NCI-H1092 treated with DMSO at 0.1 percent for 48 hours (cell line): ENCODE results near the gene RIMS4.
"Not testable (repeated sequence)": the region's sequence is repeated elsewhere in the genome, so short reads cannot be mapped to it uniquely, and the experiment has no call there.

ENCODE experiments used
- DNase-seq: peaks from one replicate; lab custom pipeline; 2025; lab: John Stamatoyannopoulos, UW

Gene RIMS4

DNA sequence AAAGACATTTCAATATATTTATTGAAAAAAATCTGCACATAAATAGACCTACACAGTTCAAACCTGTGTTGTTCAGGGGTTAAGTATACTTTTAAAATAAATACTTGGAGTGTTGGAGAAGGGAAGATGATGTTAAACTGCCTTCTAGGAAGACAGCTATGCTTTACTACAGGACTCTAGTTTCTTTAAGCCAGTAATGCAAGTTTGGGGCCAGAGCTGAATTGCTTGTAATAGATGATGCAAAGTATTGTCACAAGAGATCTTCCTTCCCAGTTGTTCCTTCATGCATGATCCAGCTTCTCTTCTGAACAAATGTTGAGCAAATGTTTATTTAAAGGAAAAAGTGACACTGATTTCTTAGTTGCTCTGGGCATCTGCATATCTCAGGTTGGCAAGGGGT lies 20.2 kb upstream of the RIMS4 start:
- DNase-seq: no peak

DNA sequence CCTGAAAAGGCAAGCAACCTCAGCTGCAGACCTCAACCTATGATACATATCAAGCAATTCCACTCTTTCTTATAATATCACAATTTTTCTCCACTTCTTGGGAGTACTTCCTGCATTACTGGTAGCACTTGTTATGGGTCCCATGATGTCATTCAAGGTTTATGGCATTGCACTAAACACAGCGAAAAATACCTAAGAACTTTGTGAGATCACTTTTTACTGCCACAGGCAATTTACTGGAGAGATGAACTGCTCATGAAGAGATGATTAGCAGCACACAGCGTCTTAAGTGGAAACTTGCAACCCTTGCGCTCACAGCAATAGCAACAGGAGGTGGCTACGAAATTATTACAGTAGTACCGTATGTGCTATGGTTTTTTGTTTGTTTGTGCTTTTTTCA lies 19.3 kb upstream of the RIMS4 start:
- DNase-seq: no peak

DNA sequence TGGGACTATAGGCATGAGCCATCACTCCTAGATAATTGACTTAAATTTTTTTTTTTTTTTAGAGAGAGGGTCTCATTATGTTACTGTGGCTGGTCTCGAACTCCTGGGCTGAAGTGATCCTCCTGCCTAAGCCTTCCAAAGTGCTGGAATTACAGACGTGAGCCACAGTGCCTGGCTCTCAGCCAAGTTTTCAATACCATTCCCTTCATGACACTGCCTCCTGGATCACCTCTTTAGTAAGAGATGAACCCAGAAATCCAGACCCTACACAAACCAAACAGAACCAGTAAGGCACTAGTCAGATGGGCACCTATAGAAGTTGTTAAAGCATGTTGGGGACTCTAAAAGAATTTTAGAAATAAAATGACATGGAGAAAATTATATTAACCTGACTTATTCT lies 18.3 kb upstream of the RIMS4 start:
- DNase-seq: no peak

DNA sequence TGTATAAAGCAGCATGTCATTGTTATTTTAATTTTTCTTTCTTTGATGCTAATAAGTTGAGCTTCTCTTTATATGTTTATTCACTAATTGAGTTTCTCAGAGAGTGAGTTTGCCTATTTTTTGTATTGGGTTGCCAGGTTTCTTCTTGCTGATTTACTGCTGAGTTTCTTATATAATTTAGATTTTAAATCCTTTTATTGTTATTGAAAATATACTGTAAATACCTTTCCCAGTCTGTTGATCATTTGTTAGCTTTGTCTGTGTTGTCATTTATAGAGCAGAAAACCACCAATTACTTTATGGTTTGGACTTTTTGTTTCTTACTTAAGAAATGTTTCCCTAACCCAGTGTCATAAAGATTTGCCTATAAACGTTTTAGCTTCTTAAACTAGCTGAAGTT lies 17.1 kb upstream of the RIMS4 start:
- no peak for DNase-seq

GRCh38 chr20:44821576-44821975 lies 11.2 kb upstream of the RIMS4 start:
- not testable (repeated sequence) for DNase-seq

GRCh38 chr20:44819936-44820335 lies 9.6 kb upstream of the RIMS4 start:
- DNase-seq: no peak

- no peak for DNase-seq
Observed at GRCh38 chr20:44817143-44817910, 7.0 kb upstream of the RIMS4 start.

- no peak for DNase-seq
Observed at GRCh38 chr20:44814937-44815336, 4.6 kb upstream of the RIMS4 start.

- no peak for DNase-seq
Observed at GRCh38 chr20:44811150-44811685, 872 bp upstream of the RIMS4 start.

DNA sequence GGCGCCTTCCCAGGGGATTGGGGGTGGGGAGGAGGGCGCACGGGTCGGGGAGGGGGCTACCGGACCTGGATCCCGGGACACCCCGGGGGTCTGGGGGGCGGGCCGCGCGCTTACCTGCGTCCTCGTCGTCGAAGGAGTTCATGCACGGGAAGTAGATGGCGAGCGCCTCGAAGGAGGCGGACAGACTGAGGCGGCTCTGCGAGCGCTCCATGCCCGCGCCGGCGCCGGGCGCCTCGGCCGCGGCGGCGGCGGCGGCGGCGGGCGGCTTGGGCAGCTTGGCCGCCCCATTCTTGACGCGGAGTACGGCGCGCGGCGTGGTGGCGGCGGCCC lies 320 bp downstream of the RIMS4 start:
- DNase-seq: no peak

DNA sequence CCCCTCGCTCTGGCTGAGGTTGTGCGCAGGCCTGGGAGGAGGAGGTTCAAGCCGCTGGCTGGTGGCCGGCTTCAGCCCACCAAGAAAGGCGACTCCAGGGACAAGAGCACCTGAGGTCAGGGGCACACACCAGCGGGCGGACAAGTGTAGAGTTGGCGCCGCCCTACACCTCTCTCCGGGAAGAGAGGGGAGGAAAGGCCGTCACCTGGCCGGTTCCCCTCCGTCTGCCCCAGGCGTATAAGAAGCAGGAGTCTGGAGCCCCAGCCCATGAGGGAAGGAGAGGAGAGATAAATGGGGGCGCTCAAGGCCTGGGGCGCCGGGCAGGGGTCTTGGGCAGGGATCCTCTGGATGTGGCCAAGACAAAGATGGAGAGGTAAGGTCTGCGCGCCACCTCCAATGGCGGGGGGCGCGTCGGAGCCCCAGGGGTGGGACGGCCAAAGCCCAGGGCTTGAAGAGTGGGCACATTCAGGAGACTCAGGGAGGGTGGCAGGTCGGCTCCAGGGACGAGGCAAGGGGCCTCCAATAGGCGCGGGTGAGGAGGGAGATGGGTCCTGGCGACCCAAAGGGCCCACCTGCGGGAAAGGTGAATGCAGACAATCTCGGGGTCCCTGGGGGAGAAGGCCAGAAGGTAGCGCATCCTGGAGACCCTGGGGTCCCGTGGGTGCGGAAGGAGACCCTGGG lies 826 bp downstream of the RIMS4 start:
- DNase-seq: no peak

DNA sequence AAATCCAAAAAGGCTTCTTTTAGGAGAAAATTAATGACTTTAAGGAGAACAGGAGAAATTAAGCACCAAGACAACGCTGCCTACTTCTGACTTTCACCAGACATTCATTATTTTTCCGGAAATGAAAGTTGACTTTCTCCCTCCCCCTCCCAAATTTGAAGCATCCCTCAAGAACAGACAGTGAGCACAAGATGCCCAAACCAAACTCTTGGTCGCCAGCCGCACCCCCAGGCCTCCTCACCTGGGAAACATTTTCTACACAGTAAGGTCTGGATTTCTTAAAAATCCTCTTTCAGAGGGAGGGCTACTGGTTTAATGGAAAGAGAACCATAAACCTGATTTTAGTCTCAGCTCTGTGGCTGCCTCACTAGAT lies 2.7 kb downstream of the RIMS4 start:
- no peak for DNase-seq

DNA sequence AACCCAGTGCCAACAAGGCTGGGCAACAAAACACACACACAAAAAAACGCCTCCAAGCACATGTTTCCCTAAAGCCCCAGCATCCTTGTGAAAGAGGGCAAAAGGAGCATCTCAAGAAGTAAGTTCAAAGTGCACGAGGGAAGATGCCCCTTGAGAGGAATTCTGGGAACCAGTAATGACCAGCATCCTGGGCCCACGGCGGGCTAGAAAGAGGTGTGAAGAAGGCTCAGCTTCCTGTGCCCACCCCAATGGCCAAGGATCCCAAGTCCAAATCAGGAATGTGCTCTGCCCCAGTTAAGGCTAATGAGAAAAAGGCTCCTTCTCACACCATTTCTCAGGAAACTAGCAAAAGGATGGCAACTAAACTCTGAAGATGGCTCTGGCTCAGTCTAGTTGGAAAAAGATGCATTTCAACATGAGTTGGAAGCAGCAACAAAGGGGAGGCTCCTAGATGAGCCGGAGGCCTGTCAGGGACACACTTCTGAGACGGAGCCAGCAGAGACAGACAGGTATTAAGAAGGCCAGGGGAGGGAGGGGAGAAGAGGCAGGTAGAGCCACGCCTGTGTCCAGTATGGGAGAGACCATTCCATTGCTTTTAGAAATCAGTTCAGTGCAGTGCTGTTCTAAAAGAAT lies 3.2 kb downstream of the RIMS4 start:
- DNase-seq: no peak

GRCh38 chr20:44805979-44806620 lies 4.2 kb downstream of the RIMS4 start:
- DNase-seq: peak; percentile 53

DNA sequence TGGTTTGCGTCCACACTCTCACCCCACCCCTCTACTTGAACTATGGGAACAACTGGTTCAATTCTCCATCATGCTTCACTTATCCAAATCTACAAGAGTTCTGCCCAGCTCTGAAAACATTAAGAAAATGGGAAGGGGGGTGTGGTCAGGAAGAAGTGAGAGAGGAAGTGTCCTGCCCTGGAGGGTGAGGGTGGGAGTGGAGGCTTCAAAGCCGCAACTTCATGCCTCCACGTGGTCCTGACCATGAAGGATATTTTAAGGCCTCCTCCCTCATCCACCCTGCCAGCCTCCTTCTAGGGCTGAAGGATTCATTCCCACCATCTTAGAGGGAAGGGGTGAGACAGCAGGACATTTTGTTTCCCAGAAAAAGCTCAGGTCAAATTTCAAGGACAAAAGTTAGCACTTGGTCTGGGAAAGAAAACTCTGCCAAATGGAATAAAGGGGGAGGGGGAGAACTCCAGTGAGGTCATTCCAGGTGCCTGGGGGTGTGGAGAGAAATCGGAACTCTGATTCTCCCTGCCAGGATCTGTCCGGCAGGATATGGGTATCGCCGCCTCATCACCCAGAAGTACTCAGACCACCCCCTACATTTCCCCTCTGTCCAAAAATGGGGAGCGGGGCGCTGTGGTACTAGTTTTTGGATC lies 4.9 kb downstream of the RIMS4 start:
- DNase-seq: no peak

DNA sequence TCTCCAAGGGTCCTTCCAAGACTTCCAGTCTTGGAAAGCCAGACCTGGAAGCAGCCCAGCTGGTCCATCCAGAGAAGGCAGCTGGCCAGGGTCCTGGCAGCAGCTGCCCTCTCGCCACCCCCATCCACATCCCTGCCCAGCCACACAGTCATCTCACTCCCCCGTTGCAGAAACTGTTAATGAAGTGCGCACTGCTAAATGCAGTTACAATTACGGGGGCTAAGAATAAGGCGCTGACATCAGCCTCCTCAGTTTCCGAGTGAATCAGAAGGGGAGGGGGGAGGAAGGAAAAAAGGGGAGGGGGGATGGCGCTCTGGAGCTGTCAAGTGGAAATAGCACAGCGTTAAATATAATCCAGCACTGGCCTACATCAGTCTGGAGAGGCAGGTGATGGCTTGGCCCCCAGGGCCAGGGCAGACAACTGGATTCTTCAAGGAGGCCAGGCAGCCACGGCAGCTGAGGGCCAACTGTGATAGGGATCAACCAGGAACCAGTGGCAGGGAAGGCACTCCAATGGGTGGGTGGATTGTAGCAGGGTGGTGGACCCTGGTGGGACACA lies 6.9 kb downstream of the RIMS4 start:
- DNase-seq: no peak

DNA sequence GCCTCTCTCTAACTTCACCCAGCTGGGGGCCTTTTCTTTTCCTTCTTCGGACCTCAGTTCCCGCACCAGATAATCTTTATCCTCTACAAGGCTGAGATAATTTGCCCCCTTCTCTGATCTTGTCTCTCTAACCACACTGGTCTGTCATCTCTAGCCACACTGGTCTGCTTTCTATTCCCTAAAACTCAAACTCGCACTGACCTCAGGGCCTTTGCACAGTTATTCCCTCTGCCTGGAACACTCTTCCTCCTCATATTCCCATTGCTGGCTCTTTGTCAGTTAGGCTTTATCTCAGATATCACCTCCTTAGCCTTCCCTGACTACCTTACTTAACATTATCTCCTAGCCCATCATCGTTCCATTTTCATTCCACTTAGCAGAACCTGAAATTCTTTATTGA lies 7.6 kb downstream of the RIMS4 start:
- no peak for DNase-seq

GRCh38 chr20:44800391-44801046 lies 9.8 kb downstream of the RIMS4 start:
- DNase-seq: no peak

DNA sequence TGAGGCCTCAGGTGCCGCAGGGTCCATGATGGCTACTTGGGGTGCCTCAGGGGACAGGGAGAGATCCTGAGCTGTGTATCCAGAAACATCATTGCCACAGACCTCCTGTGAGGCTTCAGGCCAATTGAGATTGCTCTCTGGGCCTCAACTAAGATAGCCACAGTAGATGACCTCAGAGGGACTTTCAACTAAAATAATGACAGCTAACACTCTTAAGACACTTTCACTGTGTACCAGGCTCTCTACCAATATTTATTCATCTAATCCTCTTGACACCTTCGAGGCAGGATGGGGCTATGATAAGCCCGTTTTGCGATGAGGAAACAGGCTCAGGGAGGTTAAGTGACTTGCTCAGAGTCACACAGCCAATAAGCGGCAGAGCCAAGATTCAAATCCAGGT lies 10.7 kb downstream of the RIMS4 start:
- no peak for DNase-seq

GRCh38 chr20:44796758-44797457 lies 13.4 kb downstream of the RIMS4 start:
- no peak for DNase-seq

- DNase-seq: no peak
Observed at GRCh38 chr20:44796311-44796710, 14.0 kb downstream of the RIMS4 start.
